Measurements from ENCODE around the gene F11.
"Not testable (repeated sequence)": the region's sequence is repeated elsewhere in the genome, so short reads cannot be mapped to it uniquely, and the experiment has no call there.

Gene F11

GRCh38 chr4:186300659-186301390 lies 34.8 kb downstream of the F11 start:
- DNase-seq, result no peak
- CTCF ChIA-PET, result no interaction called here
- peaks cover 34% of the 10 kb centered on the region for H3K27me3 Mint-ChIP-seq
- no peak overlapping the region for H3K4me3 Mint-ChIP-seq
- H3K4me1 Mint-ChIP-seq, result no peaks in the 10 kb centered on the region
- H3K27ac Mint-ChIP-seq, result no peak overlapping the region
- no peaks in the 10 kb centered on the region for H3K36me3 Mint-ChIP-seq
- no peaks in the 10 kb centered on the region for H3K9me3 Mint-ChIP-seq

GRCh38 chr4:186304216-186304615 lies 38.2 kb downstream of the F11 start:
- no peaks in the 10 kb centered on the region for H3K9me3 Mint-ChIP-seq
- no peak overlapping the region for H3K27ac Mint-ChIP-seq
- CTCF ChIA-PET, result no interaction called here
- peaks cover 16% of the 10 kb centered on the region for H3K27me3 Mint-ChIP-seq
- no peak for DNase-seq
- H3K4me1 Mint-ChIP-seq, result no peaks in the 10 kb centered on the region
- no peaks in the 10 kb centered on the region for H3K36me3 Mint-ChIP-seq
- no peak overlapping the region for H3K4me3 Mint-ChIP-seq

- Mint-ChIP-seq H3K36me3 (no peaks in the 10 kb centered on the region), H3K27ac (no peak overlapping the region), H3K4me1 (no peaks in the 10 kb centered on the region), H3K9me3 (no peaks in the 10 kb centered on the region), H3K4me3 (no peak overlapping the region), H3K27me3 (peaks cover 9% of the 10 kb centered on the region)
- no peak for DNase-seq
- CTCF ChIA-PET, result no interaction called here
Observed at GRCh38 chr4:186304866-186305505, 39.0 kb downstream of the F11 start.

GRCh38 chr4:186307497-186307896 lies 41.5 kb downstream of the F11 start:
- H3K27me3 Mint-ChIP-seq, result peaks cover 5% of the 10 kb centered on the region
- H3K36me3 Mint-ChIP-seq, result no peaks in the 10 kb centered on the region
- no peak overlapping the region for H3K4me3 Mint-ChIP-seq
- no peaks in the 10 kb centered on the region for H3K4me1 Mint-ChIP-seq
- CTCF ChIA-PET, result no interaction called here
- H3K9me3 Mint-ChIP-seq, result no peaks in the 10 kb centered on the region
- H3K27ac Mint-ChIP-seq, result no peak overlapping the region
- DNase-seq, result no peak

- H3K27me3 Mint-ChIP-seq, result peaks cover 5% of the 10 kb centered on the region
- CTCF ChIA-PET, result no interaction called here
- no peaks in the 10 kb centered on the region for H3K9me3 Mint-ChIP-seq
- no peaks in the 10 kb centered on the region for H3K4me1 Mint-ChIP-seq
- H3K4me3 Mint-ChIP-seq, result no peak overlapping the region
- H3K36me3 Mint-ChIP-seq, result no peaks in the 10 kb centered on the region
- DNase-seq, result no peak
- no peak overlapping the region for H3K27ac Mint-ChIP-seq
Observed at GRCh38 chr4:186307916-186308315, 41.9 kb downstream of the F11 start.

- no peaks in the 10 kb centered on the region for H3K27me3 Mint-ChIP-seq
- no peaks in the 10 kb centered on the region for H3K36me3 Mint-ChIP-seq
- H3K4me1 Mint-ChIP-seq, result no peaks in the 10 kb centered on the region
- H3K4me3 Mint-ChIP-seq, result no peak overlapping the region
- H3K9me3 Mint-ChIP-seq, result no peaks in the 10 kb centered on the region
- no peak for DNase-seq
- CTCF ChIA-PET, result no interaction called here
- H3K27ac Mint-ChIP-seq, result no peak overlapping the region
Observed at GRCh38 chr4:186318481-186318880, 52.5 kb downstream of the F11 start.

- CTCF ChIA-PET, H3K27ac Mint-ChIP-seq, H3K4me3 Mint-ChIP-seq, DNase-seq, H3K4me1 Mint-ChIP-seq, H3K9me3 Mint-ChIP-seq, H3K27me3 Mint-ChIP-seq, H3K36me3 Mint-ChIP-seq: not testable (repeated sequence)
Observed at GRCh38 chr4:186324660-186325059, 58.7 kb downstream of the F11 start.

GRCh38 chr4:186326391-186326790 lies 60.4 kb downstream of the F11 start:
- no peaks in the 10 kb centered on the region for H3K9me3 Mint-ChIP-seq
- no peaks in the 10 kb centered on the region for H3K36me3 Mint-ChIP-seq
- CTCF ChIA-PET, result no interaction called here
- H3K27ac Mint-ChIP-seq, result no peak overlapping the region
- no peak for DNase-seq
- no peaks in the 10 kb centered on the region for H3K27me3 Mint-ChIP-seq
- H3K4me1 Mint-ChIP-seq, result no peaks in the 10 kb centered on the region
- H3K4me3 Mint-ChIP-seq, result no peak overlapping the region

- CTCF ChIA-PET, result no interaction called here
- Mint-ChIP-seq H3K36me3 (no peaks in the 10 kb centered on the region), H3K9me3 (peaks cover 4% of the 10 kb centered on the region), H3K4me1 (no peaks in the 10 kb centered on the region), H3K27ac (no peak overlapping the region), H3K4me3 (no peak overlapping the region), H3K27me3 (no peaks in the 10 kb centered on the region)
- DNase-seq, result no peak
Observed at GRCh38 chr4:186329372-186329771, 63.4 kb downstream of the F11 start.

- CTCF ChIA-PET, result no interaction called here
- DNase-seq, result no peak
- Mint-ChIP-seq H3K36me3 (no peaks in the 10 kb centered on the region), H3K27ac (no peak overlapping the region), H3K27me3 (no peaks in the 10 kb centered on the region), H3K4me1 (no peaks in the 10 kb centered on the region), H3K9me3 (peaks cover 4% of the 10 kb centered on the region), H3K4me3 (no peak overlapping the region)
Observed at GRCh38 chr4:186330368-186330767, 64.4 kb downstream of the F11 start.

- peaks cover 4% of the 10 kb centered on the region for H3K9me3 Mint-ChIP-seq
- no peak for DNase-seq
- no peak overlapping the region for H3K4me3 Mint-ChIP-seq
- no peak overlapping the region for H3K27ac Mint-ChIP-seq
- H3K36me3 Mint-ChIP-seq, result no peaks in the 10 kb centered on the region
- CTCF ChIA-PET, result no interaction called here
- peaks cover 8% of the 10 kb centered on the region for H3K4me1 Mint-ChIP-seq
- H3K27me3 Mint-ChIP-seq, result no peaks in the 10 kb centered on the region
Observed at GRCh38 chr4:186335793-186336192, 69.8 kb downstream of the F11 start.
